Amniotic epithelial cell (primary cell): ENCODE results near the gene CNTN2.
A peak's percentile ranks its signal among the peaks of the same experiment; 100 is the strongest.

Experiments
- DNase-seq: peaks from one replicate; pipeline ENCODE4 v3.0.0-alpha.2; 2010; ENCODE audit warnings: low read depth

The CNTN2 gene

GRCh38 chr1:205042911-205043806, at the start of gene CNTN2:
Gene CNTN2 (plus strand): TSS chr1:205043212. CDS start chr1:205053186, 9,974 bp downstream.
- DNase-seq = no peak

GRCh38 chr1:204994086-204994862, 48.7 kb upstream of the CNTN2 start:
- DNase-seq = no peak

GRCh38 chr1:204996981-204997380, 46.0 kb upstream of the CNTN2 start:
- DNase-seq = no peak

GRCh38 chr1:204997591-204998355, 45.2 kb upstream of the CNTN2 start:
- DNase-seq = no peak

GRCh38 chr1:205001162-205001561, 41.9 kb upstream of the CNTN2 start:
- no peak for DNase-seq

GRCh38 chr1:205002705-205003104, 40.3 kb upstream of the CNTN2 start:
- DNase-seq = no peak

GRCh38 chr1:205003358-205004131, 39.5 kb upstream of the CNTN2 start:
- no peak for DNase-seq

- no peak for DNase-seq
Measured at GRCh38 chr1:205004351-205004750, 38.7 kb upstream of the CNTN2 start.

GRCh38 chr1:205008896-205009295, 34.1 kb upstream of the CNTN2 start:
- no peak for DNase-seq

GRCh38 chr1:205009670-205010069, 33.3 kb upstream of the CNTN2 start:
- DNase-seq = no peak

GRCh38 chr1:205012391-205013140, 30.4 kb upstream of the CNTN2 start:
- no peak for DNase-seq

GRCh38 chr1:205013683-205014367, 29.2 kb upstream of the CNTN2 start:
- DNase-seq = peak; percentile 19

- DNase-seq = no peak
Measured at GRCh38 chr1:205014783-205015182, 28.2 kb upstream of the CNTN2 start.

- DNase-seq = no peak
Measured at GRCh38 chr1:205015241-205015640, 27.8 kb upstream of the CNTN2 start.

GRCh38 chr1:205016075-205016474, 26.9 kb upstream of the CNTN2 start:
- DNase-seq = no peak

GRCh38 chr1:205016584-205016983, 26.4 kb upstream of the CNTN2 start:
- DNase-seq = no peak

GRCh38 chr1:205017001-205017400, 26.0 kb upstream of the CNTN2 start:
- DNase-seq = no peak

- no peak for DNase-seq
Measured at GRCh38 chr1:205017766-205018165, 25.2 kb upstream of the CNTN2 start.

GRCh38 chr1:205018381-205018780, 24.6 kb upstream of the CNTN2 start:
- no peak for DNase-seq

GRCh38 chr1:205020466-205020865, 22.5 kb upstream of the CNTN2 start:
- no peak for DNase-seq
